Endothelial cell of umbilical vein (primary cell): ENCODE data around the gene PPM1M. TPM values are rescaled to one million over a fixed set of nuclear protein-coding genes. Genes with fewer than 3 reads are reported as not detected.

Source experiments
- BruUV-seq: library from RNA; stranded (reverse); fragments of 400-500 nt; replicated peaks from 2 replicates; lab custom pipeline; 2021; lab: Mats Ljungman, UMichigan
- CTCF ChIA-PET: fragments of 300-600, 350-600 bp; sonication (Branson Sonifier 250); formaldehyde crosslinking; loops from one replicate; lab custom pipeline; 2021; ENCODE audit warnings: antibody characterized with exemption, inconsistent platforms; lab: Charles Lee
- POLR2A ChIA-PET: fragments of 300-600, 350-600 bp; sonication (Branson Sonifier 250); formaldehyde crosslinking; loops from one replicate; lab custom pipeline; 2021; ENCODE audit warnings: antibody characterized with exemption, inconsistent platforms; lab: Charles Lee
- DNase-seq: peaks from one replicate; pipeline ENCODE4 v3.0.0-alpha.2; 2011; ENCODE audit warnings: low read depth, low spot score
- FAIRE-seq: peaks from 2 replicates; lab custom pipeline; 2011; peaks lifted over from hg19 to GRCh38; lab: Jason Lieb, UNC
- H2AFZ ChIP-seq: 2 replicates; pipeline ENCODE4 v1.6.0; 2012; ENCODE audit warnings: low read depth, low read length, control low read depth, inconsistent platforms
- H3K27ac ChIP-seq: 2 replicates; pipeline ENCODE4 v1.5.1; 2011; ENCODE audit warnings: low read depth, mild to moderate bottlenecking, control low read depth, low read length, moderate library complexity; ENCODE audit not compliant: insufficient read depth
- H3K27me3 ChIP-seq, 2 experiments: 2 replicates each; pipeline versions ENCODE4 v1.6.0 to v1.6.1; 2011; ENCODE audit warnings: low read length in 2 of 2, mixed read lengths in 1 of 2; ENCODE audit not compliant: control insufficient read depth in 2 of 2, insufficient read depth in 2 of 2
- H3K36me3 ChIP-seq, 2 experiments: 2 replicates in 1 of 2; 3 replicates in 1 of 2; pipeline ENCODE4 v1.5.1; 2011; ENCODE audit warnings: low read length in 2 of 2, mild to moderate bottlenecking in 1 of 2, moderate library complexity in 1 of 2; ENCODE audit not compliant: control insufficient read depth in 2 of 2, insufficient read depth in 2 of 2; ENCODE audit errors: extremely low read depth in 1 of 2
- H3K4me1 ChIP-seq: 3 replicates; pipeline ENCODE4 v1.5.1; 2011; ENCODE audit warnings: mild to moderate bottlenecking, low read length; ENCODE audit not compliant: control insufficient read depth, insufficient read depth; ENCODE audit errors: extremely low read depth
- H3K4me2 ChIP-seq: 2 replicates; pipeline ENCODE4 v1.6.1; 2011; ENCODE audit warnings: low read length, control low read depth, mixed read lengths; ENCODE audit not compliant: insufficient read depth
- H3K4me3 ChIP-seq, 3 experiments: fragments of 200-600 bp in 1 of 3; sonication (generic), shearing (Covaris generic) in 1 of 3; replicated peaks in 1 of 3; 2 replicates each; pipeline ENCODE4 v1.5.1; 2011 to 2016; ENCODE audit warnings: control low read depth in 3 of 3, low read length in 3 of 3, mild to moderate bottlenecking in 2 of 3, inconsistent platforms in 1 of 3, low read depth in 1 of 3, moderate library complexity in 1 of 3; ENCODE audit not compliant: insufficient read depth in 1 of 3
- H3K79me2 ChIP-seq: 2 replicates; pipeline ENCODE4 v1.6.0; 2012; ENCODE audit warnings: low read length, inconsistent platforms; ENCODE audit not compliant: control insufficient read depth, insufficient read depth
- H3K9ac ChIP-seq: replicated peaks from 2 replicates; pipeline ENCODE3; 2011; ENCODE audit warnings: low read length, control low read depth; ENCODE audit not compliant: insufficient read depth; ENCODE audit errors: extremely low read depth
- H3K9me1 ChIP-seq: replicated peaks from 3 replicates; pipeline ENCODE4 v1.6.0; 2011; ENCODE audit warnings: mild to moderate bottlenecking, low read length; ENCODE audit not compliant: control insufficient read depth, insufficient read depth; ENCODE audit errors: extremely low read depth
- H3K9me3 ChIP-seq: replicated peaks from 2 replicates; pipeline ENCODE4 v1.5.1; 2012; ENCODE audit warnings: low read length, inconsistent platforms; ENCODE audit not compliant: control insufficient read depth, insufficient read depth
- H4K20me1 ChIP-seq: replicated peaks from 2 replicates; pipeline ENCODE3; 2011; ENCODE audit warnings: mild to moderate bottlenecking, low read length; ENCODE audit not compliant: control insufficient read depth, insufficient read depth; ENCODE audit errors: extremely low read depth
- FOS ChIP-seq: IDR thresholded peaks from 2 replicates; pipeline ENCODE4 v1.6.1; 2011; ENCODE audit warnings: mild to moderate bottlenecking, low read length, moderate library complexity, borderline replicate concordance; ENCODE audit not compliant: insufficient read depth
- GATA2 ChIP-seq: IDR thresholded peaks from 2 replicates; pipeline ENCODE4 v1.7.0; 2011; ENCODE audit warnings: low read depth, mild to moderate bottlenecking, moderate library complexity, mixed read lengths, low read length; ENCODE audit not compliant: insufficient read length, insufficient read depth
- MAX ChIP-seq: IDR thresholded peaks from 2 replicates; pipeline ENCODE4 v1.6.1; 2011; ENCODE audit not compliant: insufficient read depth, insufficient read length
- MYC ChIP-seq: IDR thresholded peaks from one replicate; pipeline ENCODE4 v1.6.1; 2011; ENCODE audit warnings: mild to moderate bottlenecking, low read depth, low read length
- POLR2A ChIP-seq: IDR thresholded peaks from 2 replicates; pipeline ENCODE4 v1.6.1; 2012; ENCODE audit warnings: low read depth, mild to moderate bottlenecking, control low read depth, low read length
- dilution Hi-C: fragments of 300-500 bp; cut with MboI; formaldehyde crosslinking; loops from one replicate; pipeline ENCODE4 v1.15.0; 2019; ENCODE audit warnings: low sequenced_read_pairs; ENCODE audit not compliant: extremely low pct_ligation_motif_present
- intact Hi-C: fragments of 100-400 bp; cut with micrococcal nuclease; formaldehyde crosslinking; loops from one replicate; pipeline ENCODE4 v1.10.0; 2022
- polyA plus RNA-seq, 4 experiments: library from polyadenylated mRNA; depleted of rRNA in 3 of 4; stranded (reverse) in 3 of 4; unstranded in 1 of 4; fragments of >200 nt; gene quantifications; 2 replicates each; pipeline versions ENCODE4 v1.2.1 to v1.2.3, GENCODE V29; 2011 to 2012; ENCODE audit warnings: missing spikeins in 1 of 4
- total RNA-seq: library from RNA; stranded (reverse); gene quantifications from 2 replicates; pipeline ENCODE4 v1.2.3, GENCODE V29; 2021

The PPM1M gene
- total and polyA plus RNA-seq, 2 donors (not counting 3 experiments of a cell fraction or from before 2014, with no cell fraction given) = 13.7 to 19.4 TPM

GRCh38 chr3:52227766-52228165, 17.8 kb upstream of the PPM1M start:
- no peak for TF ChIP-seq FOS
- TF ChIP-seq MAX = no peak
- no peak for TF ChIP-seq POLR2A
- DNase-seq (no peak), FAIRE-seq (no peak)
- dilution Hi-C loops = no loop called here
- intact Hi-C loops = no loop called here
- H4K20me1 ChIP-seq = no peaks in the 10 kb centered on the region
- no peak overlapping the region for H3K4me3 ChIP-seq
- H3K36me3 ChIP-seq = peaks cover 14 to 24% of the 10 kb centered on the region in 2 experiments
- no peaks in the 10 kb centered on the region for H3K9me3 ChIP-seq
- no TSS peak for BruUV-seq
- no peaks in the 10 kb centered on the region for H3K9me1 ChIP-seq
- peaks cover 5% of the 10 kb centered on the region for H3K79me2 ChIP-seq
- H3K4me1 ChIP-seq = no peaks in the 10 kb centered on the region
- no peak overlapping the region for H3K9ac ChIP-seq
- CTCF ChIA-PET = no interaction called here
- no peak overlapping the region for H3K4me2 ChIP-seq
- no peaks in the 10 kb centered on the region for H3K27me3 ChIP-seq
- POLR2A ChIA-PET = interaction anchor here (0.7 kb wide), 1 partner anchor 10 kb away, joined by 5 read pairs; no protein-coding TSS in a partner anchor
- no peak overlapping the region for H2AFZ ChIP-seq
- H3K27ac ChIP-seq = no peak overlapping the region

GRCh38 chr3:52228266-52228665, 17.3 kb upstream of the PPM1M start:
- CTCF ChIA-PET = interaction anchor here (1.6 kb wide), 1 partner anchor 8 kb away, joined by 10 read pairs; no protein-coding TSS in a partner anchor

More at GRCh38 chr3:52228266-52228665, 17.3 kb upstream of the PPM1M start:
- TF ChIP-seq GATA2 (no peak), FOS (no peak), MYC (no peak), POLR2A (no peak), MAX (no peak)
- H3K4me3 ChIP-seq = no peak overlapping the region
- DNase-seq = no peak
- no peaks in the 10 kb centered on the region for H3K27me3 ChIP-seq
- H3K9me1 ChIP-seq = no peaks in the 10 kb centered on the region
- intact Hi-C loops (no loop called here), dilution Hi-C loops (no loop called here)
- H3K27ac ChIP-seq = no peak overlapping the region
- H3K9me3 ChIP-seq = no peaks in the 10 kb centered on the region
- no peaks in the 10 kb centered on the region for H3K4me1 ChIP-seq
- no peak for FAIRE-seq
- H3K9ac ChIP-seq = no peak overlapping the region
- no TSS peak for BruUV-seq
- no peak overlapping the region for H3K4me2 ChIP-seq
- no peaks in the 10 kb centered on the region for H4K20me1 ChIP-seq
- POLR2A ChIA-PET = no interaction called here
- no peak overlapping the region for H2AFZ ChIP-seq
- H3K79me2 ChIP-seq = peaks cover 5% of the 10 kb centered on the region
- peaks cover 14 to 27% of the 10 kb centered on the region in 2 experiments for H3K36me3 ChIP-seq
